Transverse colon (tissue), 4 donors: ENCODE results near the gene TP53I11. TPM values are rescaled to one million over a fixed set of nuclear protein-coding genes. Genes with fewer than 3 reads are reported as not detected.
A peak's percentile ranks its signal among the peaks of the same experiment; 100 is the strongest.

Experiments
- DNase-seq: peaks from one replicate; pipeline ENCODE4 v3.0.0-alpha.2; 2019
- H3K27ac ChIP-seq, 4 donors: fragments of 200-600 bp; sonication (generic); 2 replicates each; pipeline ENCODE4 v1.5.1; 2016 to 2018; ENCODE audit warnings: inconsistent platforms in 4 of 4
- H3K27me3 ChIP-seq: fragments of 200-600 bp; sonication (generic); 2 replicates; pipeline ENCODE4 v1.5.1; 2017; ENCODE audit warnings: inconsistent platforms
- H3K36me3 ChIP-seq, 4 donors: fragments of 200-600 bp; sonication (generic); 2 replicates each; pipeline ENCODE4 v1.5.1; 2017 to 2019; ENCODE audit warnings: inconsistent platforms in 4 of 4
- H3K4me1 ChIP-seq, 4 donors: fragments of 200-600 bp; sonication (generic); 2 replicates each; pipeline ENCODE4 v1.5.1; 2017 to 2020; ENCODE audit warnings: inconsistent platforms in 4 of 4
- H3K4me3 ChIP-seq, 4 donors: fragments of 200-600 bp; sonication (generic); 1 replicate in 1 of 4; 2 replicates in 3 of 4; pipeline versions ENCODE4 v1.5.1 to v1.6.1; 2017 to 2019; ENCODE audit warnings: inconsistent platforms in 4 of 4
- H3K9me3 ChIP-seq, 2 donors: fragments of 200-600 bp; sonication (generic); 2 replicates each; pipeline ENCODE4 v1.5.1; 2017 to 2019; ENCODE audit warnings: inconsistent platforms in 2 of 2
- CTCF ChIP-seq, 5 experiments: fragments of 200-600 bp in 3 of 5; fragments of 450-650 bp in 2 of 5; sonication (generic) in 3 of 5; IDR thresholded peaks; 1 replicate in 2 of 5; 2 replicates in 3 of 5; pipeline ENCODE4 v1.5.1; 2016 to 2017; ENCODE audit warnings: antibody characterized with exemption in 5 of 5, inconsistent platforms in 3 of 5, mild to moderate bottlenecking in 2 of 5, moderate library complexity in 1 of 5
- EP300 ChIP-seq: sonication (generic); formaldehyde crosslinking; IDR thresholded peaks from one replicate; pipeline ENCODE4 v1.6.1; 2017; ENCODE audit warnings: antibody characterized with exemption, low read depth
- POLR2A ChIP-seq: fragments of 450-650 bp; IDR thresholded peaks from one replicate; pipeline ENCODE4 v1.6.1; 2016; ENCODE audit warnings: antibody characterized with exemption, mild to moderate bottlenecking, moderate library complexity
- POLR2AphosphoS5 ChIP-seq, 3 donors: sonication (generic); formaldehyde crosslinking; IDR thresholded peaks; one replicate each; pipeline ENCODE4 v1.6.1; 2016; ENCODE audit warnings: antibody characterized with exemption in 3 of 3
- WGBS, 2 donors: methylation state at CpG; one replicate each; pipeline ENCODE4 v1.1.5; 2018; ENCODE audit warnings: low coverage in 1 of 2; 5-methylcytosine and 5-hydroxymethylcytosine counted together
- in situ Hi-C, 4 donors: fragments of 200-750 bp; cut with MboI; loops; one replicate each; pipeline versions ENCODE4 v1.15.0 to v1.15.1; 2017; ENCODE audit warnings: low sequenced_read_pairs in 3 of 4, low pct_ligation_motif_present in 1 of 4, low pct_unique_long_range_greater_than_20kb in 1 of 4
- intact Hi-C: fragments of 100-400 bp; cut with DNase I; formaldehyde crosslinking; loops from one replicate; pipeline ENCODE4 v1.15.1; 2023; ENCODE audit warnings: low total_unique reads
- total RNA-seq, 4 donors: library from RNA; depleted of rRNA; stranded (reverse); fragments of >200 nt; gene quantifications; one replicate each; pipeline ENCODE4 v1.1.0, GENCODE V29; 2016

Gene TP53I11
- total RNA-seq, 4 donors from 2014 or later: 41.5 to 90.0 (median 56.4) TPM

DNA sequence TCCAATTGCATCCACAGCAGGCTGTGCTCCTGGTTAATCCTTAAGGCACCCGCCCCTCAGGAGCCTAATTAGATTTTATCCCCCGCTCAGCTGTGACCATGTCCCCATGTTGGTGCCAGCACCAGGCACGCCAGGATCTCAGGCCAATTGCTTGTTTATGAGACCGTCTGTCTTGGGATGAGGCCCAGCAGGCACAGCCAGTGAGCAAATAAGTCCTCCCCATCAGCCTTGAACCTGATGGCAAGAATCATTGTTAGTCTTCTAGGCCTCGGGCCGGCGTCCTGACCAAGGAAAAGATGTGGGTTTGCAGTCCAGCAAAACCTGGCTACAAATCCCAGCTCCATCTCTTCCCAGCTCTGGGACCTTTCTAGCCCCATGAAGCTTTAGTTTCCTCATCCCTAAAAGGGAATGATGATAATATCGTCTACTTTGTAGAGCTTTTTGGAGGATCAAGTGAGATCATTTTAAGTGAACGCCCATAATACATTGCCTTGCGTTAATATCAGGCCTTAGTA is 57.3 kb downstream of the TP53I11 start:
- WGBS, 2 donors: 62% methylated on average over 10 of the region's 10 CpGs; no CpG with 5 or more reads in 1 of the 2 donors
- TF ChIP-seq POLR2AphosphoS5 (IDR thresholded peaks at IDR 0.05): peak in 1 of 3 donors; percentile 12
- TF ChIP-seq CTCF (IDR thresholded peaks at IDR 0.05): no peak
- Histone ChIP-seq H3K27me3 (peaks cover 3% of the 10 kb centered on the region), H3K27ac (peak overlapping the region; percentile 48 to 81 (median 68)), H3K4me1 (peaks cover 0 to 7% (median 3%) of the 10 kb centered on the region in 4 donors), H3K4me3 (no peak overlapping the region), H3K36me3 (no peaks in the 10 kb centered on the region), H3K9me3 (no peaks in the 10 kb centered on the region)
- no peak for DNase-seq
- in situ Hi-C loops (loop anchor here in 3 of 4 donors (5.0 to 25.0 kb wide), 3 partner anchors 156 to 581 kb away; partner anchors contain the start of genes TSPAN18 (in 2 of the 3) and ALX4 (in 1 of the 3)), intact Hi-C loops (loop anchor here (1.0 to 5.0 kb wide), 2 partner anchors 165 to 271 kb away; no protein-coding TSS in a partner anchor)

GRCh38 chr11:44892843-44893242 is 57.8 kb downstream of the TP53I11 start:
- 80 to 86% methylated on average over 1 to 7 of the region's 7 CpGs for WGBS, 2 donors
- Histone ChIP-seq H3K9me3 (no peaks in the 10 kb centered on the region), H3K27me3 (peaks cover 3% of the 10 kb centered on the region), H3K4me1 (peaks cover 0 to 7% (median 3%) of the 10 kb centered on the region in 4 donors), H3K4me3 (no peak overlapping the region), H3K36me3 (no peaks in the 10 kb centered on the region), H3K27ac (peak overlapping the region; percentile 48 to 81 (median 68))
- in situ Hi-C loops (loop anchor here in 3 of 4 donors (5.0 to 25.0 kb wide), 3 partner anchors 156 to 581 kb away; partner anchors contain the start of genes TSPAN18 (in 2 of the 3) and ALX4 (in 1 of the 3)), intact Hi-C loops (loop anchor here (1.0 to 5.0 kb wide), 2 partner anchors 165 to 271 kb away; no protein-coding TSS in a partner anchor)
- no peak for DNase-seq
- TF ChIP-seq POLR2A: no peak
- no peak for TF ChIP-seq POLR2AphosphoS5 (IDR thresholded peaks at IDR 0.05)
- TF ChIP-seq CTCF (IDR thresholded peaks at IDR 0.05): no peak
- no peak for TF ChIP-seq EP300

- Histone ChIP-seq H3K36me3 (no peaks in the 10 kb centered on the region), H3K9me3 (no peaks in the 10 kb centered on the region), H3K27ac (no peak overlapping the region), H3K27me3 (peaks cover under 1% of the 10 kb centered on the region), H3K4me1 (peaks cover 0 to 19% (median 14%) of the 10 kb centered on the region in 4 donors), H3K4me3 (no peak overlapping the region)
- 80% methylated on average over 1 of the region's 1 CpG; no CpG with 5 or more reads in 1 of the 2 donors for WGBS, 2 donors
- intact Hi-C loops: no loop called here
- in situ Hi-C loops: loop anchor here in 2 of 4 donors (25.0 kb wide), 2 partner anchors 152 to 577 kb away; partner anchors contain the start of genes ALX4 (in 1 of the 2) and TSPAN18 (in 1 of the 2)
- DNase-seq: no peak
- TF ChIP-seq POLR2AphosphoS5 (IDR thresholded peaks at IDR 0.05) (no peak), POLR2A (no peak), EP300 (no peak), CTCF (IDR thresholded peaks at IDR 0.05) (no peak)
Observed at GRCh38 chr11:44889266-44889665, 61.4 kb downstream of the TP53I11 start.

DNA sequence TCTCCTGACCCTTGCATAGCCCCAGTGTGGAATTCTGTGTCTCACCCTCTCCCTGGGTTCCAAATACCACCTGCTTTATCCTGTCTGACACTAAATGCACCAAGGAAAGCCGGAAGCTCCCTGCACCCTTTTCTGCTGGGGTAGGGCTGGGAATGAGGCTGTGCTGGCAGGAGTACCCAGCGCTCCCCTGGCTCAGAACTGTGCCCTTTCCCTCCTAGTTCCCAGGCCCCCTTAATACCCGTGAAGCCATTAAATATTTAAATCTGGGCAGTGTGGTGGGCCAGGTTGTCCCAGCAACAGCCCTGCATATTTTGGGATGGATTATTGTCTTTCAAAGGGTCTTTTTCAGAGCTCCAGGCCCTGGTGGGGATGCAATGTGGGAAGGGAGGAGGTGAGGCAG is 63.0 kb downstream of the TP53I11 start:
- peak overlapping the region in 1 of 4 donors; percentile 68 for H3K27ac ChIP-seq
- intact Hi-C loops: no loop called here
- no peaks in the 10 kb centered on the region for H3K9me3 ChIP-seq
- no peak for DNase-seq
- 74% methylated on average over 3 of the region's 3 CpGs; no CpG with 5 or more reads in 1 of the 2 donors for WGBS, 2 donors
- no peak overlapping the region for H3K4me3 ChIP-seq
- H3K36me3 ChIP-seq: no peaks in the 10 kb centered on the region
- H3K4me1 ChIP-seq: peaks cover 0 to 16% (median 11%) of the 10 kb centered on the region in 4 donors
- no peak for TF ChIP-seq EP300
- TF ChIP-seq POLR2AphosphoS5 (IDR thresholded peaks at IDR 0.05): no peak
- TF ChIP-seq CTCF (IDR thresholded peaks at IDR 0.05): no peak
- TF ChIP-seq POLR2A: no peak
- in situ Hi-C loops: loop anchor here in 2 of 4 donors (25.0 kb wide), 2 partner anchors 150 to 575 kb away; partner anchors contain the start of genes ALX4 (in 1 of the 2) and TSPAN18 (in 1 of the 2)
- H3K27me3 ChIP-seq: no peaks in the 10 kb centered on the region
